Fibroblast of lung (primary cell): ENCODE data around the gene KIF17. TPM values are rescaled to one million over a fixed set of nuclear protein-coding genes. Genes with fewer than 3 reads are reported as not detected.

ENCODE experiments used
- DNase-seq, 2 donors: peaks; one replicate each; pipeline versions ENCODE4 v3.0.0 to v3.0.0-alpha.2; 2010; ENCODE audit warnings: low read depth in 2 of 2
- H2AFZ ChIP-seq: 2 replicates; pipeline ENCODE4 v1.5.1; 2012; ENCODE audit warnings: low read length, control low read depth, inconsistent platforms
- H3K27ac ChIP-seq: 2 replicates; pipeline ENCODE4 v1.5.1; 2011; ENCODE audit warnings: low read length, control low read depth; ENCODE audit not compliant: insufficient read depth
- H3K27me3 ChIP-seq: 2 replicates; pipeline ENCODE4 v1.5.1; 2011; ENCODE audit warnings: mild to moderate bottlenecking, low read length; ENCODE audit not compliant: control insufficient read depth, insufficient read depth
- H3K36me3 ChIP-seq: 2 replicates; pipeline ENCODE4 v1.5.1; 2011; ENCODE audit warnings: low read length; ENCODE audit not compliant: control insufficient read depth, insufficient read depth
- H3K4me1 ChIP-seq: 2 replicates; pipeline ENCODE4 v1.5.1; 2011; ENCODE audit warnings: low read length; ENCODE audit not compliant: control insufficient read depth, insufficient read depth; ENCODE audit errors: extremely low read depth
- H3K4me2 ChIP-seq: 2 replicates; pipeline ENCODE4 v1.5.1; 2011; ENCODE audit warnings: low read length, control low read depth; ENCODE audit not compliant: insufficient read depth; ENCODE audit errors: extremely low read depth
- H3K4me3 ChIP-seq, 4 experiments: fragments of 200-600 bp in 1 of 4; sonication (generic) in 1 of 4; replicated peaks in 1 of 4; 2 replicates each; pipeline ENCODE4 v1.5.1; 2011 to 2016; ENCODE audit warnings: low read length in 4 of 4, low read depth in 3 of 4, mild to moderate bottlenecking in 3 of 4, control low read depth in 2 of 4, inconsistent platforms in 1 of 4, mixed read lengths in 1 of 4; ENCODE audit not compliant: insufficient read depth in 1 of 4; ENCODE audit errors: control extremely low read depth in 1 of 4
- H3K79me2 ChIP-seq: 2 replicates; pipeline ENCODE4 v1.5.1; 2012; ENCODE audit warnings: mild to moderate bottlenecking, low read length, inconsistent platforms; ENCODE audit not compliant: control insufficient read depth, insufficient read depth
- H3K9ac ChIP-seq: 2 replicates; pipeline ENCODE4 v1.5.1; 2011; ENCODE audit warnings: mild to moderate bottlenecking, low read length, control low read depth; ENCODE audit not compliant: insufficient read depth
- H3K9me3 ChIP-seq: 2 replicates; pipeline ENCODE4 v1.5.1; 2012; ENCODE audit warnings: low read depth, low read length; ENCODE audit not compliant: control insufficient read depth, insufficient read depth
- H4K20me1 ChIP-seq: 2 replicates; pipeline ENCODE4 v1.5.1; 2011; ENCODE audit warnings: low read length; ENCODE audit not compliant: control insufficient read depth, insufficient read depth; ENCODE audit errors: extremely low read depth
- CTCF ChIP-seq, 2 donors: IDR thresholded peaks in 1 of 2; conservative IDR thresholded peaks in 1 of 2; 1 replicate in 1 of 2; 2 replicates in 1 of 2; pipeline ENCODE4 v1.5.1; 2011 to 2012; ENCODE audit warnings: low read length in 2 of 2, control low read depth in 1 of 2, inconsistent platforms in 1 of 2, low read depth in 1 of 2, mild to moderate bottlenecking in 1 of 2
- EZH2 ChIP-seq: IDR thresholded peaks from 2 replicates; pipeline ENCODE4 v1.5.1; 2012; ENCODE audit warnings: low read length, control low read depth, mild to moderate bottlenecking; ENCODE audit errors: missing control alignments
- polyA plus RNA-seq, 2 donors: library from polyadenylated mRNA; depleted of rRNA in 1 of 2; stranded (reverse) in 1 of 2; unstranded in 1 of 2; fragments of >200 nt; gene quantifications; 2 replicates each; pipeline ENCODE4 v1.2.1, GENCODE V29; 2011 to 2012; ENCODE audit warnings: missing spikeins in 1 of 2
- total RNA-seq: library from RNA; depleted of rRNA; stranded (reverse); fragments of >200 nt; gene quantifications from 2 replicates; pipeline ENCODE4 v1.2.1, GENCODE V29; 2014

Gene KIF17
- total and polyA plus RNA-seq, 2 donors (not counting 1 experiment from before 2014, with no cell fraction given), result 1.8 to 3.0 TPM

GRCh38 chr1:20760322-20760721 is 42.5 kb upstream of the KIF17 start:
- H3K79me2 ChIP-seq, result no peaks in the 10 kb centered on the region
- TF ChIP-seq EZH2 (no peak), CTCF (conservative IDR thresholded peaks at IDR 0.05 in 1 of 2, IDR thresholded peaks at IDR 0.05 in 1 of 2; ENCODE audit: low read depth in 1 of 2, low read length in 2 of 2) (no peak)
- no peak overlapping the region for H3K27ac ChIP-seq
- peaks cover 15% of the 10 kb centered on the region for H3K36me3 ChIP-seq
- H3K9ac ChIP-seq, result no peak overlapping the region
- H3K9me3 ChIP-seq, result no peaks in the 10 kb centered on the region
- H2AFZ ChIP-seq, result no peak overlapping the region
- H3K27me3 ChIP-seq, result no peaks in the 10 kb centered on the region
- H3K4me2 ChIP-seq, result no peak overlapping the region
- no peak for DNase-seq
- no peaks in the 10 kb centered on the region for H3K4me1 ChIP-seq
- H4K20me1 ChIP-seq, result no peaks in the 10 kb centered on the region
- H3K4me3 ChIP-seq, result no peak overlapping the region

GRCh38 chr1:20753589-20753988 is 35.8 kb upstream of the KIF17 start:
- H3K36me3 ChIP-seq, result peaks cover 9% of the 10 kb centered on the region
- H3K9ac ChIP-seq, result no peak overlapping the region
- peaks cover 3% of the 10 kb centered on the region for H3K4me1 ChIP-seq
- H3K27ac ChIP-seq, result no peak overlapping the region
- no peaks in the 10 kb centered on the region for H4K20me1 ChIP-seq
- H3K4me2 ChIP-seq, result no peak overlapping the region
- H3K4me3 ChIP-seq, result no peak overlapping the region
- TF ChIP-seq EZH2 (no peak), CTCF (conservative IDR thresholded peaks at IDR 0.05 in 1 of 2, IDR thresholded peaks at IDR 0.05 in 1 of 2; ENCODE audit: low read depth in 1 of 2, low read length in 2 of 2) (no peak)
- DNase-seq, result peak; percentile 14 to 70
- H2AFZ ChIP-seq, result no peak overlapping the region
- no peaks in the 10 kb centered on the region for H3K79me2 ChIP-seq
- H3K9me3 ChIP-seq, result no peaks in the 10 kb centered on the region
- no peaks in the 10 kb centered on the region for H3K27me3 ChIP-seq

GRCh38 chr1:20751462-20751990 is 33.7 kb upstream of the KIF17 start:
- TF ChIP-seq CTCF (conservative IDR thresholded peaks at IDR 0.05 in 1 of 2, IDR thresholded peaks at IDR 0.05 in 1 of 2; ENCODE audit: low read depth in 1 of 2, low read length in 2 of 2), result no peak
- Histone ChIP-seq H3K79me2 (no peaks in the 10 kb centered on the region), H3K9ac (no peak overlapping the region), H3K27me3 (no peaks in the 10 kb centered on the region), H3K36me3 (peaks cover 13% of the 10 kb centered on the region), H3K9me3 (no peaks in the 10 kb centered on the region), H3K4me3 (no peak overlapping the region), H2AFZ (no peak overlapping the region), H3K4me1 (peaks cover 3% of the 10 kb centered on the region), H3K27ac (no peak overlapping the region), H3K4me2 (no peak overlapping the region), H4K20me1 (no peaks in the 10 kb centered on the region)
- DNase-seq, result no peak
